Upper lobe of left lung (tissue), 6 donors: ENCODE measurements around the gene ITPKB. TPM values are rescaled to one million over a fixed set of nuclear protein-coding genes. Genes with fewer than 3 reads are reported as not detected.

Source experiments
- ATAC-seq, 2 donors: fragments of 200-7000 bp; cut with Tn5 transposase; one replicate each; pipeline ENCODE4 v1.9.1; 2022; ENCODE audit warnings: mild to moderate bottlenecking in 2 of 2, moderate library complexity in 2 of 2; ENCODE audit not compliant: low FRiP score in 2 of 2
- DNase-seq, 2 donors: peaks; one replicate each; pipeline ENCODE4 v3.0.0-alpha.2; 2019 to 2020
- H3K27ac ChIP-seq, 4 donors: fragments of 200-600 bp; sonication (generic); one replicate each; pipeline ENCODE4 v1.5.1; 2016 to 2019
- H3K27me3 ChIP-seq, 4 donors: fragments of 200-600 bp; sonication (generic); one replicate each; pipeline ENCODE4 v1.5.1; 2017 to 2019
- H3K36me3 ChIP-seq, 4 donors: fragments of 200-600 bp; sonication (generic); one replicate each; pipeline ENCODE4 v1.5.1; 2016 to 2019
- H3K4me1 ChIP-seq, 4 donors: fragments of 200-600 bp; sonication (generic); one replicate each; pipeline ENCODE4 v1.5.1; 2018 to 2019
- H3K4me3 ChIP-seq, 4 donors: fragments of 200-600 bp; sonication (generic); one replicate each; pipeline ENCODE4 v1.5.1; 2017 to 2019; ENCODE audit warnings: mild to moderate bottlenecking in 2 of 4, moderate library complexity in 1 of 4
- H3K9me3 ChIP-seq, 4 donors: fragments of 200-600 bp; sonication (generic); one replicate each; pipeline ENCODE4 v1.5.1; 2018 to 2019
- CTCF ChIP-seq, 6 experiments: fragments of 450-650 bp in 4 of 6; fragments of 200-600 bp in 2 of 6; sonication (generic) in 2 of 6; IDR thresholded peaks; one replicate each; pipeline ENCODE4 v1.5.1; 2016 to 2019; ENCODE audit warnings: antibody characterized with exemption in 6 of 6
- EP300 ChIP-seq, 4 donors: sonication (generic); formaldehyde crosslinking; IDR thresholded peaks; one replicate each; pipeline ENCODE4 v1.5.1; 2017; ENCODE audit warnings: antibody characterized with exemption in 4 of 4, control low read depth in 2 of 4
- POLR2A ChIP-seq, 4 donors: fragments of 450-650 bp; IDR thresholded peaks; one replicate each; pipeline ENCODE4 v1.5.1; 2016 to 2017; ENCODE audit warnings: antibody characterized with exemption in 4 of 4, mild to moderate bottlenecking in 2 of 4
- POLR2AphosphoS5 ChIP-seq, 2 donors: sonication (generic); formaldehyde crosslinking; IDR thresholded peaks; one replicate each; pipeline ENCODE4 v1.5.1; 2017; ENCODE audit warnings: antibody characterized with exemption in 2 of 2
- WGBS, 2 donors: methylation state at CpG; one replicate each; pipeline ENCODE4 v1.1.5; 2017 to 2018; 5-methylcytosine and 5-hydroxymethylcytosine counted together
- total RNA-seq, 6 donors: library from RNA; depleted of rRNA in 4 of 6; stranded (reverse); fragments of >200 nt in 4 of 6; gene quantifications; one replicate each; pipeline versions ENCODE4 v1.1.0 to v1.2.1, GENCODE V29; 2016 to 2021
- donor health status: DM: no; HTN: no; CAD: no; lungs with moderate emphysema.
- donor health status: DM: no; HTN: yes; CAD: no; lungs with severe emphysema.

Gene ITPKB
- total RNA-seq, 6 donors from 2014 or later: 19.8 to 62.9 (median 45.8) TPM

GRCh38 chr1:226651732-226652105 is 87.4 kb downstream of the ITPKB start:
- H3K4me3 ChIP-seq: no peak overlapping the region
- 83 to 95% methylated on average over 4 of the region's 4 CpGs for WGBS, 2 donors
- DNase-seq: no peak
- no peak for TF ChIP-seq CTCF (IDR thresholded peaks at IDR 0.05)
- TF ChIP-seq EP300 (IDR thresholded peaks at IDR 0.05): no peak
- TF ChIP-seq POLR2A (IDR thresholded peaks at IDR 0.05): no peak
- TF ChIP-seq POLR2AphosphoS5 (IDR thresholded peaks at IDR 0.05): no peak
- ATAC-seq: no peak
- H3K27ac ChIP-seq: no peak overlapping the region
- no peaks in the 10 kb centered on the region for H3K27me3 ChIP-seq
- peaks cover 44 to 50% (median 47%) of the 10 kb centered on the region in 4 donors for H3K4me1 ChIP-seq
- H3K36me3 ChIP-seq: peaks cover 7 to 21% (median 17%) of the 10 kb centered on the region in 4 donors
- H3K9me3 ChIP-seq: no peaks in the 10 kb centered on the region

GRCh38 chr1:226651041-226651731 is 87.9 kb downstream of the ITPKB start:
- H3K4me3 ChIP-seq: no peak overlapping the region
- H3K27me3 ChIP-seq: no peaks in the 10 kb centered on the region
- H3K27ac ChIP-seq: peak overlapping the region in 2 of 4 donors; percentile 26 to 48
- DNase-seq (no peak), ATAC-seq (no peak)
- 93 to 95% methylated on average over 12 of the region's 12 CpGs for WGBS, 2 donors
- H3K4me1 ChIP-seq: peaks cover 38 to 45% (median 42%) of the 10 kb centered on the region in 4 donors
- H3K9me3 ChIP-seq: no peaks in the 10 kb centered on the region
- TF ChIP-seq EP300 (IDR thresholded peaks at IDR 0.05): no peak
- no peak for TF ChIP-seq POLR2AphosphoS5 (IDR thresholded peaks at IDR 0.05)
- H3K36me3 ChIP-seq: peaks cover 8 to 26% (median 23%) of the 10 kb centered on the region in 4 donors

- TF ChIP-seq POLR2A (IDR thresholded peaks at IDR 0.05) (no peak), EP300 (IDR thresholded peaks at IDR 0.05) (peak in 2 of 4 donors; percentile 58 to 84), POLR2AphosphoS5 (IDR thresholded peaks at IDR 0.05) (peak; percentile 56 to 70)
- 60 to 66% methylated on average over 5 to 11 of the region's 11 CpGs for WGBS, 2 donors
- Histone ChIP-seq H3K36me3 (peaks cover 8 to 34% (median 24%) of the 10 kb centered on the region in 4 donors), H3K4me3 (no peak overlapping the region), H3K9me3 (no peaks in the 10 kb centered on the region), H3K27me3 (no peaks in the 10 kb centered on the region), H3K4me1 (peaks cover 30 to 42% (median 35%) of the 10 kb centered on the region in 4 donors), H3K27ac (peak overlapping the region in 3 of 4 donors; percentile 26 to 54 (median 48))
- no peak for DNase-seq
- no peak for ATAC-seq
These were observed 88.7 kb downstream of the ITPKB start for GRCh38 chr1:226650236-226650841.

GRCh38 chr1:226649780-226650179 is 89.3 kb downstream of the ITPKB start:
- ATAC-seq: no peak
- DNase-seq: no peak
- TF ChIP-seq CTCF (IDR thresholded peaks at IDR 0.05) (no peak), EP300 (IDR thresholded peaks at IDR 0.05) (no peak), POLR2AphosphoS5 (IDR thresholded peaks at IDR 0.05) (no peak), POLR2A (IDR thresholded peaks at IDR 0.05) (no peak)
- Histone ChIP-seq H3K4me3 (no peak overlapping the region), H3K36me3 (peaks cover 8 to 40% (median 27%) of the 10 kb centered on the region in 4 donors), H3K4me1 (peaks cover 25 to 39% (median 34%) of the 10 kb centered on the region in 4 donors), H3K9me3 (no peaks in the 10 kb centered on the region), H3K27ac (peak overlapping the region in 2 of 4 donors; percentile 17 to 54), H3K27me3 (no peaks in the 10 kb centered on the region)
- WGBS, 2 donors: 72 to 77% methylated on average over 7 of the region's 7 CpGs

- H3K4me3 ChIP-seq: no peak overlapping the region
- H3K36me3 ChIP-seq: peaks cover 8 to 45% (median 28%) of the 10 kb centered on the region in 4 donors
- no peak for DNase-seq
- H3K4me1 ChIP-seq: peaks cover 25 to 36% (median 30%) of the 10 kb centered on the region in 4 donors
- H3K27ac ChIP-seq: no peak overlapping the region
- TF ChIP-seq CTCF (IDR thresholded peaks at IDR 0.05): no peak
- no peak for TF ChIP-seq POLR2AphosphoS5 (IDR thresholded peaks at IDR 0.05)
- no peak for TF ChIP-seq POLR2A (IDR thresholded peaks at IDR 0.05)
- TF ChIP-seq EP300 (IDR thresholded peaks at IDR 0.05): no peak
- no peak for ATAC-seq
- H3K27me3 ChIP-seq: no peaks in the 10 kb centered on the region
- no peaks in the 10 kb centered on the region for H3K9me3 ChIP-seq
- WGBS, 2 donors: 90 to 95% methylated on average over 8 of the region's 8 CpGs
These were observed 89.8 kb downstream of the ITPKB start for GRCh38 chr1:226649244-226649643.
